Neural cell (in vitro differentiated cells): ENCODE data around the gene SRGAP2B.
"Not testable (repeated sequence)": the region's sequence is repeated elsewhere in the genome, so short reads cannot be mapped to it uniquely, and the experiment has no call there.

Experiments used
- RAD21 ChIP-seq: fragments of 450-650 bp; conservative IDR thresholded peaks from 2 replicates; pipeline ENCODE4 v1.6.1; 2014; ENCODE audit warnings: antibody characterized with exemption, mild to moderate bottlenecking, moderate library complexity
- TF ChIP-seq, protein P1 (sequence below): fragments of 450-650 bp; IDR thresholded peaks from 2 replicates; pipeline ENCODE4 v1.5.1; 2014; ENCODE audit warnings: antibody characterized with exemption, mild to moderate bottlenecking, moderate library complexity; ENCODE audit not compliant: poor library complexity, severe bottlenecking

GRCh38 chr1:144985550-144986170 is 109.5 kb downstream of the SRGAP2B start:
- TF ChIP-seq, protein P1, sequence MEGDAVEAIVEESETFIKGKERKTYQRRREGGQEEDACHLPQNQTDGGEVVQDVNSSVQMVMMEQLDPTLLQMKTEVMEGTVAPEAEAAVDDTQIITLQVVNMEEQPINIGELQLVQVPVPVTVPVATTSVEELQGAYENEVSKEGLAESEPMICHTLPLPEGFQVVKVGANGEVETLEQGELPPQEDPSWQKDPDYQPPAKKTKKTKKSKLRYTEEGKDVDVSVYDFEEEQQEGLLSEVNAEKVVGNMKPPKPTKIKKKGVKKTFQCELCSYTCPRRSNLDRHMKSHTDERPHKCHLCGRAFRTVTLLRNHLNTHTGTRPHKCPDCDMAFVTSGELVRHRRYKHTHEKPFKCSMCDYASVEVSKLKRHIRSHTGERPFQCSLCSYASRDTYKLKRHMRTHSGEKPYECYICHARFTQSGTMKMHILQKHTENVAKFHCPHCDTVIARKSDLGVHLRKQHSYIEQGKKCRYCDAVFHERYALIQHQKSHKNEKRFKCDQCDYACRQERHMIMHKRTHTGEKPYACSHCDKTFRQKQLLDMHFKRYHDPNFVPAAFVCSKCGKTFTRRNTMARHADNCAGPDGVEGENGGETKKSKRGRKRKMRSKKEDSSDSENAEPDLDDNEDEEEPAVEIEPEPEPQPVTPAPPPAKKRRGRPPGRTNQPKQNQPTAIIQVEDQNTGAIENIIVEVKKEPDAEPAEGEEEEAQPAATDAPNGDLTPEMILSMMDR = not testable (repeated sequence)
- TF ChIP-seq RAD21 = not testable (repeated sequence)
